GM23338 (cell line): ENCODE results near the gene RENBP. TPM values are rescaled to one million over a fixed set of nuclear protein-coding genes. Genes with fewer than 3 reads are reported as not detected.

Source experiments
- ATAC-seq: fragments of 200-7000 bp; cut with Tn5 transposase; 3 replicates; pipeline ENCODE4 v1.9.1; 2020
- DNase-seq: peaks from one replicate; pipeline ENCODE4 v3.0.0-alpha.2; 2015; ENCODE audit warnings: low spot score
- H2AFZ ChIP-seq: fragments of 200-600 bp; sonication (generic); 2 replicates; pipeline ENCODE4 v1.8.0; 2016; ENCODE audit warnings: antibody characterized with exemption, mild to moderate bottlenecking, moderate library complexity
- H3F3A ChIP-seq: fragments of 200-600 bp; sonication (generic); replicated peaks from 2 replicates; pipeline ENCODE4 v1.8.0; 2017; ENCODE audit warnings: antibody characterized with exemption, mixed run types, low read depth
- H3K27ac ChIP-seq: fragments of 200-600 bp; sonication (generic); 2 replicates; pipeline ENCODE4 v1.6.1; 2016; ENCODE audit warnings: low read depth
- H3K27me3 ChIP-seq: fragments of 200-600 bp; sonication (generic); 2 replicates; pipeline ENCODE4 v1.8.0; 2016; ENCODE audit warnings: mild to moderate bottlenecking, mixed run types, moderate library complexity; ENCODE audit not compliant: insufficient read depth
- H3K36me3 ChIP-seq: fragments of 200-600 bp; sonication (generic); 2 replicates; pipeline ENCODE4 v1.8.0; 2016; ENCODE audit warnings: mild to moderate bottlenecking; ENCODE audit not compliant: insufficient read depth
- H3K4me1 ChIP-seq: fragments of 200-600 bp; sonication (generic); 2 replicates; pipeline ENCODE4 v1.8.0; 2016; ENCODE audit warnings: mild to moderate bottlenecking, moderate library complexity; ENCODE audit not compliant: insufficient read depth
- H3K4me2 ChIP-seq: fragments of 200-600 bp; sonication (generic); 2 replicates; pipeline ENCODE4 v1.7.1; 2017; ENCODE audit warnings: mixed run types
- H3K4me3 ChIP-seq: fragments of 200-600 bp; sonication (generic); 2 replicates; pipeline ENCODE4 v1.6.1; 2016; ENCODE audit warnings: mixed run types
- H3K79me2 ChIP-seq: fragments of 200-600 bp; sonication (generic); replicated peaks from 2 replicates; pipeline ENCODE4 v1.8.0; 2017; ENCODE audit warnings: mild to moderate bottlenecking; ENCODE audit not compliant: insufficient read depth
- H3K9me2 ChIP-seq: fragments of 200-600 bp; sonication (generic); 2 replicates; pipeline ENCODE4 v1.8.0; 2017; ENCODE audit not compliant: insufficient read depth
- H4K20me1 ChIP-seq: fragments of 200-600 bp; sonication (generic); replicated peaks from 2 replicates; pipeline ENCODE4 v1.8.0; 2017; ENCODE audit warnings: mild to moderate bottlenecking; ENCODE audit not compliant: insufficient read depth
- H3K27ac Mint-ChIP-seq: 2 replicates; pipeline ENCODE4 v1.8.0; 2020; ENCODE audit warnings: inconsistent platforms, mild to moderate bottlenecking, moderate library complexity, mixed read lengths
- H3K27me3 Mint-ChIP-seq: 3 replicates; pipeline ENCODE4 v1.8.0; 2022; ENCODE audit warnings: low read depth, mild to moderate bottlenecking, moderate library complexity, mixed read lengths, inconsistent platforms; ENCODE audit not compliant: insufficient read depth, poor library complexity
- H3K36me3 Mint-ChIP-seq: 3 replicates; pipeline ENCODE4 v1.8.0; 2021; ENCODE audit warnings: low read depth, mild to moderate bottlenecking, inconsistent platforms, moderate library complexity, mixed read lengths
- H3K4me1 Mint-ChIP-seq: 3 replicates; pipeline ENCODE4 v1.8.0; 2020; ENCODE audit warnings: mild to moderate bottlenecking, inconsistent platforms, mixed read lengths
- H3K4me3 Mint-ChIP-seq: 3 replicates; pipeline ENCODE4 v1.8.0; 2021; ENCODE audit warnings: moderate library complexity, mild to moderate bottlenecking, inconsistent platforms, mixed read lengths
- H3K9me3 Mint-ChIP-seq: 3 replicates; pipeline ENCODE4 v1.8.0; 2020; ENCODE audit warnings: moderate library complexity, mild to moderate bottlenecking, inconsistent platforms, mixed read lengths
- CREB1 ChIP-seq: fragments of 250-450 bp; sonication (Bioruptor Pico); IDR thresholded peaks from 2 replicates; pipeline ENCODE4 v1.5.0; 2020; ENCODE audit warnings: low read depth, mild to moderate bottlenecking, moderate library complexity
- EZH2 ChIP-seq: fragments of 200-600 bp; sonication (generic); IDR thresholded peaks from one replicate; pipeline ENCODE4 v1.8.0; 2017; ENCODE audit warnings: antibody characterized with exemption, mild to moderate bottlenecking, low read depth; ENCODE audit not compliant: unreplicated experiment
- EZH2phosphoT487 ChIP-seq: fragments of 200-600 bp; sonication (generic); IDR thresholded peaks from one replicate; pipeline ENCODE4 v1.8.1; 2018; ENCODE audit warnings: antibody characterized with exemption; ENCODE audit not compliant: unreplicated experiment
- JUNB ChIP-seq: IDR thresholded peaks from one replicate; pipeline ENCODE4 v1.6.1; 2016; ENCODE audit warnings: antibody characterized with exemption; ENCODE audit not compliant: unreplicated experiment
- NANOG ChIP-seq: IDR thresholded peaks from 2 replicates; pipeline ENCODE4 v1.6.1; 2016; ENCODE audit warnings: antibody characterized with exemption, borderline replicate concordance
- POLR2AphosphoS5 ChIP-seq: IDR thresholded peaks from 2 replicates; pipeline ENCODE4 v1.6.1; 2016; ENCODE audit warnings: antibody characterized with exemption, low read depth
- STAT1 ChIP-seq: IDR thresholded peaks from one replicate; pipeline ENCODE4 v1.6.1; 2016; ENCODE audit warnings: antibody characterized with exemption; ENCODE audit not compliant: unreplicated experiment
- ZNF114 ChIP-seq: fragments of 250-450 bp; sonication (Bioruptor Pico); IDR thresholded peaks from 2 replicates; pipeline ENCODE4 v1.5.0; 2020; ENCODE audit warnings: mild to moderate bottlenecking, moderate library complexity
- ZNF331 ChIP-seq: fragments of 250-450 bp; sonication (Bioruptor Pico); IDR thresholded peaks from 2 replicates; pipeline ENCODE4 v1.5.0; 2020; ENCODE audit warnings: low read depth, mild to moderate bottlenecking, moderate library complexity
- ZNF462 ChIP-seq: fragments of 250-450 bp; sonication (Bioruptor Pico); IDR thresholded peaks from 2 replicates; pipeline ENCODE4 v1.5.0; 2020; ENCODE audit warnings: mild to moderate bottlenecking, moderate library complexity
- polyA plus RNA-seq: library from polyadenylated mRNA; unstranded; fragments of >200 nt; fragmentation: Nextera tagmentation; extraction: Ambion mirVana; gene quantifications from 2 replicates; pipeline ENCODE4 v1.2.1, GENCODE V29; 2016
- total RNA-seq: library from RNA; depleted of rRNA; stranded (reverse); fragments of >200 nt; shearing (Covaris generic); gene quantifications from 2 replicates; pipeline ENCODE4 v1.2.3, GENCODE V29; 2014
- TF ChIP-seq, protein P1 (sequence below), 2 experiments: fragments of 200-600 bp in 1 of 2; sonication (generic) in 1 of 2; conservative IDR thresholded peaks; 2 replicates each; pipeline versions ENCODE4 v1.5.1 to v1.6.1; 2016 to 2017; ENCODE audit warnings: antibody characterized with exemption in 2 of 2, low read depth in 2 of 2, mild to moderate bottlenecking in 2 of 2, moderate library complexity in 1 of 2
- TF ChIP-seq, protein P2 (sequence below): IDR thresholded peaks from one replicate; pipeline ENCODE4 v1.6.1; 2018; ENCODE audit warnings: antibody characterized with exemption; ENCODE audit not compliant: unreplicated experiment
- TF ChIP-seq, protein P3 (sequence below): IDR thresholded peaks from 2 replicates; pipeline ENCODE4 v1.6.1; 2016; ENCODE audit warnings: antibody characterized with exemption

Gene RENBP
- total and polyA plus RNA-seq, 2 experiments from 2014 or later: 2.0 to 10.3 TPM

DNA sequence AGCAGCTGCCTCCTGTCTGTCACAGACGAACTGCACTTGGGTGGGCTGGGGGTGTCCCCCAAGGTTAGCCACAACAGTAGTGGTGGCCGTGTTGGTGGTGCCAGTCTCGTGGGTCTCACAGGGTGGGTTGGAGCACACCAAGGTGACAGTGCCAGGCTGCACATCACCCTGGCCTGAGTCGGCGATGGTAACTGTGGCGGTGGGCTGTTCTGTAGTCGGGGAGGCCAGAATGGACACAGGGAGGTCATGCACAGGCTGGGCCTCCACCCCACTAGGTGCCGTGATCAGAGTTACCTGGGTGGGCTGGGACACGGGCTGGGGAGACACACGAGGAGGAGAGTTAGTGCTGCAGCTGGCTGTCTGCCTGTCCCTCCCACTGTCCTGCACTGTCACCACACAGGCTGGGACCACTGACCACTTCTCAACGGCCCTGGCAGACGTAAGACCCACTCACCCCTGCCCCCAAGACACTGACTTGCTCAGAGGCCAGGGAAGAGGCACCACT is 10.8 kb upstream of the RENBP start:
- H3K36me3 Mint-ChIP-seq: peaks cover 80% of the 10 kb centered on the region
- no peak overlapping the region for H3K27ac ChIP-seq
- no peak overlapping the region for H3K27ac Mint-ChIP-seq
- H3K4me1 Mint-ChIP-seq: peaks cover 3% of the 10 kb centered on the region; the same call in 1 of the 3 replicates
- no peak for TF ChIP-seq NANOG
- no peak for TF ChIP-seq EZH2phosphoT487
- TF ChIP-seq STAT1: no peak
- TF ChIP-seq ZNF114: no peak
- TF ChIP-seq, protein P1, sequence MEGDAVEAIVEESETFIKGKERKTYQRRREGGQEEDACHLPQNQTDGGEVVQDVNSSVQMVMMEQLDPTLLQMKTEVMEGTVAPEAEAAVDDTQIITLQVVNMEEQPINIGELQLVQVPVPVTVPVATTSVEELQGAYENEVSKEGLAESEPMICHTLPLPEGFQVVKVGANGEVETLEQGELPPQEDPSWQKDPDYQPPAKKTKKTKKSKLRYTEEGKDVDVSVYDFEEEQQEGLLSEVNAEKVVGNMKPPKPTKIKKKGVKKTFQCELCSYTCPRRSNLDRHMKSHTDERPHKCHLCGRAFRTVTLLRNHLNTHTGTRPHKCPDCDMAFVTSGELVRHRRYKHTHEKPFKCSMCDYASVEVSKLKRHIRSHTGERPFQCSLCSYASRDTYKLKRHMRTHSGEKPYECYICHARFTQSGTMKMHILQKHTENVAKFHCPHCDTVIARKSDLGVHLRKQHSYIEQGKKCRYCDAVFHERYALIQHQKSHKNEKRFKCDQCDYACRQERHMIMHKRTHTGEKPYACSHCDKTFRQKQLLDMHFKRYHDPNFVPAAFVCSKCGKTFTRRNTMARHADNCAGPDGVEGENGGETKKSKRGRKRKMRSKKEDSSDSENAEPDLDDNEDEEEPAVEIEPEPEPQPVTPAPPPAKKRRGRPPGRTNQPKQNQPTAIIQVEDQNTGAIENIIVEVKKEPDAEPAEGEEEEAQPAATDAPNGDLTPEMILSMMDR (conservative IDR thresholded peaks at IDR 0.05; ENCODE audit: low read depth in 2 of 2): no peak
- no peak for TF ChIP-seq EZH2
- no peak for TF ChIP-seq JUNB
- TF ChIP-seq ZNF462 (CRISPR knock-in tag): no peak
- TF ChIP-seq POLR2AphosphoS5: no peak
- TF ChIP-seq, protein P2, sequence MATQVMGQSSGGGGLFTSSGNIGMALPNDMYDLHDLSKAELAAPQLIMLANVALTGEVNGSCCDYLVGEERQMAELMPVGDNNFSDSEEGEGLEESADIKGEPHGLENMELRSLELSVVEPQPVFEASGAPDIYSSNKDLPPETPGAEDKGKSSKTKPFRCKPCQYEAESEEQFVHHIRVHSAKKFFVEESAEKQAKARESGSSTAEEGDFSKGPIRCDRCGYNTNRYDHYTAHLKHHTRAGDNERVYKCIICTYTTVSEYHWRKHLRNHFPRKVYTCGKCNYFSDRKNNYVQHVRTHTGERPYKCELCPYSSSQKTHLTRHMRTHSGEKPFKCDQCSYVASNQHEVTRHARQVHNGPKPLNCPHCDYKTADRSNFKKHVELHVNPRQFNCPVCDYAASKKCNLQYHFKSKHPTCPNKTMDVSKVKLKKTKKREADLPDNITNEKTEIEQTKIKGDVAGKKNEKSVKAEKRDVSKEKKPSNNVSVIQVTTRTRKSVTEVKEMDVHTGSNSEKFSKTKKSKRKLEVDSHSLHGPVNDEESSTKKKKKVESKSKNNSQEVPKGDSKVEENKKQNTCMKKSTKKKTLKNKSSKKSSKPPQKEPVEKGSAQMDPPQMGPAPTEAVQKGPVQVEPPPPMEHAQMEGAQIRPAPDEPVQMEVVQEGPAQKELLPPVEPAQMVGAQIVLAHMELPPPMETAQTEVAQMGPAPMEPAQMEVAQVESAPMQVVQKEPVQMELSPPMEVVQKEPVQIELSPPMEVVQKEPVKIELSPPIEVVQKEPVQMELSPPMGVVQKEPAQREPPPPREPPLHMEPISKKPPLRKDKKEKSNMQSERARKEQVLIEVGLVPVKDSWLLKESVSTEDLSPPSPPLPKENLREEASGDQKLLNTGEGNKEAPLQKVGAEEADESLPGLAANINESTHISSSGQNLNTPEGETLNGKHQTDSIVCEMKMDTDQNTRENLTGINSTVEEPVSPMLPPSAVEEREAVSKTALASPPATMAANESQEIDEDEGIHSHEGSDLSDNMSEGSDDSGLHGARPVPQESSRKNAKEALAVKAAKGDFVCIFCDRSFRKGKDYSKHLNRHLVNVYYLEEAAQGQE: no peak
- TF ChIP-seq, protein P3, sequence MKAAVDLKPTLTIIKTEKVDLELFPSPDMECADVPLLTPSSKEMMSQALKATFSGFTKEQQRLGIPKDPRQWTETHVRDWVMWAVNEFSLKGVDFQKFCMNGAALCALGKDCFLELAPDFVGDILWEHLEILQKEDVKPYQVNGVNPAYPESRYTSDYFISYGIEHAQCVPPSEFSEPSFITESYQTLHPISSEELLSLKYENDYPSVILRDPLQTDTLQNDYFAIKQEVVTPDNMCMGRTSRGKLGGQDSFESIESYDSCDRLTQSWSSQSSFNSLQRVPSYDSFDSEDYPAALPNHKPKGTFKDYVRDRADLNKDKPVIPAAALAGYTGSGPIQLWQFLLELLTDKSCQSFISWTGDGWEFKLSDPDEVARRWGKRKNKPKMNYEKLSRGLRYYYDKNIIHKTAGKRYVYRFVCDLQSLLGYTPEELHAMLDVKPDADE: no peak
- no peak for TF ChIP-seq CREB1
- TF ChIP-seq ZNF331 (CRISPR knock-in tag): no peak
- no peaks in the 10 kb centered on the region for H3F3A ChIP-seq
- no peak for DNase-seq
- H3K27me3 ChIP-seq: no peaks in the 10 kb centered on the region
- H2AFZ ChIP-seq: no peak overlapping the region
- H3K4me3 ChIP-seq: no peak overlapping the region
- H3K27me3 Mint-ChIP-seq: peaks cover 1% of the 10 kb centered on the region
- H3K4me1 ChIP-seq: no peaks in the 10 kb centered on the region
- ATAC-seq: no peak
- no peaks in the 10 kb centered on the region for H4K20me1 ChIP-seq
- no peaks in the 10 kb centered on the region for H3K9me3 Mint-ChIP-seq
- no peak overlapping the region for H3K4me2 ChIP-seq
- H3K79me2 ChIP-seq: no peaks in the 10 kb centered on the region; the same call in 1 of the 2 replicates
- H3K9me2 ChIP-seq: no peaks in the 10 kb centered on the region
- no peak overlapping the region for H3K4me3 Mint-ChIP-seq
- H3K36me3 ChIP-seq: no peaks in the 10 kb centered on the region; the same call in 1 of the 2 replicates
